Gastrocnemius medialis (tissue), 4 donors: Measurements from ENCODE around the gene HOXA9.

Experiments used
- POLR2A ChIP-seq, 2 donors: fragments of 450-650 bp; IDR thresholded peaks; one replicate each; pipeline ENCODE4 v1.6.1; 2017; ENCODE audit warnings: antibody characterized with exemption in 2 of 2, mild to moderate bottlenecking in 2 of 2, moderate library complexity in 2 of 2
- TF ChIP-seq, protein P1 (sequence below), 5 experiments: fragments of 450-650 bp in 3 of 5; fragments of 200-600 bp in 2 of 5; sonication (generic) in 2 of 5; IDR thresholded peaks in 4 of 5; conservative IDR thresholded peaks in 1 of 5; 1 replicate in 4 of 5; 2 replicates in 1 of 5; pipeline ENCODE4 v1.5.1; 2016 to 2019; ENCODE audit warnings: antibody characterized with exemption in 5 of 5, mild to moderate bottlenecking in 3 of 5, moderate library complexity in 3 of 5

DNA sequence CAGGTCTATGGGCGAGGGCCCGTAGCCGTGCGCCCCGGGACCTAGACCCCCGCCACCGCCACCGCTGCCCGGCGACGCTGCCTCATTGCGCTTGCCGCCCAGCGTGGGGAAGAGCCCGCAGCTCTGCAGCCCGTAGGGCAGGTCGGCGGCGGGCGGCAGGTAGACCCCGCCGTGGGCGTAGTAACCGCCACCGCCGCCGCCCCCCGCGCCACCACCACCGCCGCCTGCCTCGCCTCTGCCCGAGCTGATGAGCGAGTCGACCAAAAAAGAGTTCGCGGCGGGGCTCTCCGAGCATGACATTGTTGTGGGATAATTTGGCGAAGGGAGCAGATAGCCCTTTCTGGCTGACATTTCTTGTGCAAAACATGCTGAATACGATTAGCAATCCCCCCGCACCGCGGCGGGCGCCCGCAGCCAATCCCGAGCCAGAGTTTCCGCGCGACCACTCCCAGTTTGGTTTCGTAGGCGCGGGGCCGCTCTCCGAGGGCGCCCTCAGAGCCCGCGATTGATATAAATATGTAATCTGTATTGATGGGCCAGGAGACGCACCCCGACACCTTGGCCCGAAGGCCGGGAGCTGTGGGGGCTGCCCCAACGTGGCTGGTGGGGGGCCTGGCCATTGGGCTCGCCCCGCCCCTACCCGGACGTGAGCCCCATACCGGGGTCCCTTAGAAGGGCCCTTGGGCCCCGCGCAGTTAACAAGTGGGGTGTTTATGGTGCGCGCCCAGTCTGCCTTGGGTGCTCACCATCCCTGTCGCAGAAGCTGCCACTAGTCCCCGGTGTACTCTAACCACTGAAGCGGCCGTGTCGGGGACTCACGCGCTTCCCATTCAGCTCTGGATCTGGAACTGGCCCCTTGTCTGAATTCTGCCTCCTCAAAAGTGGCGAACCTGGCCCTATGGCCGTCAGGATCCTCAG, 8.9 kb upstream of the HOXA9 start, which contains the start of gene HOXA10:
- TF ChIP-seq, protein P1, sequence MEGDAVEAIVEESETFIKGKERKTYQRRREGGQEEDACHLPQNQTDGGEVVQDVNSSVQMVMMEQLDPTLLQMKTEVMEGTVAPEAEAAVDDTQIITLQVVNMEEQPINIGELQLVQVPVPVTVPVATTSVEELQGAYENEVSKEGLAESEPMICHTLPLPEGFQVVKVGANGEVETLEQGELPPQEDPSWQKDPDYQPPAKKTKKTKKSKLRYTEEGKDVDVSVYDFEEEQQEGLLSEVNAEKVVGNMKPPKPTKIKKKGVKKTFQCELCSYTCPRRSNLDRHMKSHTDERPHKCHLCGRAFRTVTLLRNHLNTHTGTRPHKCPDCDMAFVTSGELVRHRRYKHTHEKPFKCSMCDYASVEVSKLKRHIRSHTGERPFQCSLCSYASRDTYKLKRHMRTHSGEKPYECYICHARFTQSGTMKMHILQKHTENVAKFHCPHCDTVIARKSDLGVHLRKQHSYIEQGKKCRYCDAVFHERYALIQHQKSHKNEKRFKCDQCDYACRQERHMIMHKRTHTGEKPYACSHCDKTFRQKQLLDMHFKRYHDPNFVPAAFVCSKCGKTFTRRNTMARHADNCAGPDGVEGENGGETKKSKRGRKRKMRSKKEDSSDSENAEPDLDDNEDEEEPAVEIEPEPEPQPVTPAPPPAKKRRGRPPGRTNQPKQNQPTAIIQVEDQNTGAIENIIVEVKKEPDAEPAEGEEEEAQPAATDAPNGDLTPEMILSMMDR (IDR thresholded peaks at IDR 0.05 in 4 of 5, conservative IDR thresholded peaks at IDR 0.05 in 1 of 5) = no peak
- TF ChIP-seq POLR2A (IDR thresholded peaks at IDR 0.05) = peak in 1 of 2 donors; percentile 37
